ENCODE measurements around the gene MAML2. TPM values are rescaled to one million over a fixed set of nuclear protein-coding genes. Genes with fewer than 3 reads are reported as not detected.

The MAML2 gene
- total RNA-seq, 2 experiments from 2014 or later = 0.15 to 1.0 TPM

DNA sequence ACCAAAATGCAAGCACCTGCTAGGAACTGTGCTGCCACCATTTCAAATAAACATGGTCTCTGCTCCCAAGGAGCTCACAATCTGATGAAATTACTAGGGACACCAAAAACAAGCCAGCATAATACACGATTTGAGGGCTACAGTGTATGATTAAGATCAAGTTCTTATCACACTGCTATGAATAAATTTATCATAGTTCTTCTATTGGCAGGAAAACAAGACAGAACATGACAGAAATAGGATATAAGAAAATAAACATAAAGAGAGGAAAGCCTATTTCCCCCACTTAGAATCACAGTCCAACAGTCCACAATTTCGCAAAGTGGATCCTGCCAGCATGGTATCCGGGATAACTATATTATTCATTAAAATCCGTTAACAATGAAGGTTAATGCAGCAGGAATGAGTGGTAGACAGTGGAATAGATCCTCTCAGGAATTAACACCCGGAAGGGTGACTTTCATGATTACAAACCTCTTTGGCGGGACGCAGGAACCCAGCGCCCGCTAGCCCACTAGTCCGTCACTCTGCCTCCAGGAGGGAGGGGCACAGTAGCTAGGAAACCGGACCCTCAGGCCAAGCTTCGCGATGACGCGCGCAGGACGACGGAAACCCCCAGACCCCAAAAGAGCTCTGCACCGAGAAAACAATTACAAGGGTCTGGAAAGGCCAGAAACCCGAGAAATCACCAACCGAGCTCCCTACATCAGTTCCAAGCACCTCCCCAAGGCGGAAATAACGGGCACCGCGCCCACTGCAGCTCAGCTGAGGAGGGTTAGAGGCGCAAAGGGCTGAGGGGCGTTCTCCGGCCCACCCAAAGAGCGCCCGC lies 46.1 kb upstream of the MAML2 start:
- Histone ChIP-seq H4K20me1 (ENCODE audit: insufficient read depth, low read length) (no peaks in the 10 kb centered on the region), H3K9me2 (ENCODE audit: insufficient read depth, low read length) (no peaks in the 10 kb centered on the region), H3K27ac (ENCODE audit: low read depth, low read length, poor library complexity, severe bottlenecking) (peak overlapping the region; percentile 56), H3K79me2 (ENCODE audit: insufficient read depth, low read depth, low read length) (peaks cover 47% of the 10 kb centered on the region; the same call in 1 of the 2 replicates), H2AFZ (ENCODE audit: low read length) (peak overlapping the region; percentile 90), H3K4me3 (ENCODE audit: low read depth, low read length, poor library complexity, severe bottlenecking) (peak overlapping the region; percentile 82), H3K4me2 (ENCODE audit: low read length) (peak overlapping the region; percentile 90), H3K9me3 (ENCODE audit: low read length) (no peaks in the 10 kb centered on the region), H3K4me1 (ENCODE audit: insufficient read depth, low read length, poor library complexity, severe bottlenecking) (peaks cover 32% of the 10 kb centered on the region), H3K36me3 (ENCODE audit: insufficient read depth, low read length) (peaks cover 15% of the 10 kb centered on the region)
- peak; percentile 62 for DNase-seq (ENCODE audit: low spot score)
- ChIA-PET POLR2A (interaction anchor here (0.6 to 2.5 kb wide), 29 partner anchors 11 to 1291 kb away, joined by 3 to 9 read pairs (median 4); partner anchors contain the start of genes CEP57, FAM76B and MAML2), CTCF (ENCODE audit: unreplicated experiment) (interaction anchor here (0.7 to 1.3 kb wide), 2 partner anchors 46 to 112 kb away, joined by 4 read pairs; partner anchors contain the start of gene MAML2)
- TF ChIP-seq CTCF (conservative IDR thresholded peaks at IDR 0.05; ENCODE audit: low read length) (no peak), EZH2phosphoT487 (IDR thresholded peaks at IDR 0.05; ENCODE audit: borderline replicate concordance, low read depth, low read length) (no peak)
- no TSS peak for BruUV-seq (replicated peaks)
- intact Hi-C loops (cut with micrococcal nuclease; ENCODE audit: unreplicated experiment) = loop anchor here (2.0 to 10.0 kb wide), 4 partner anchors 132 to 674 kb away; partner anchors contain the start of gene CEP57

- TF ChIP-seq CTCF (conservative IDR thresholded peaks at IDR 0.05; ENCODE audit: low read length) (no peak), EZH2phosphoT487 (IDR thresholded peaks at IDR 0.05; ENCODE audit: borderline replicate concordance, low read depth, low read length) (no peak)
- intact Hi-C loops (cut with micrococcal nuclease; ENCODE audit: unreplicated experiment) = loop anchor here (5.0 to 10.0 kb wide), 3 partner anchors 128 to 670 kb away; partner anchors contain the start of gene CEP57
- POLR2A ChIA-PET = no interaction called here
- no peak overlapping the region for H3K27ac ChIP-seq (ENCODE audit: low read depth, low read length, poor library complexity, severe bottlenecking)
- no peak overlapping the region for H3K4me3 ChIP-seq (ENCODE audit: low read depth, low read length, poor library complexity, severe bottlenecking)
- H3K79me2 ChIP-seq (ENCODE audit: insufficient read depth, low read depth, low read length) = peaks cover 27% of the 10 kb centered on the region
- CTCF ChIA-PET (ENCODE audit: unreplicated experiment) = interaction anchor here (1.2 kb wide), 1 partner anchor 42 kb away, joined by 3 read pairs; the partner anchor contains the start of gene MAML2
- peaks cover 16% of the 10 kb centered on the region for H3K4me1 ChIP-seq (ENCODE audit: insufficient read depth, low read length, poor library complexity, severe bottlenecking)
- H3K4me2 ChIP-seq (ENCODE audit: low read length) = no peak overlapping the region
- H3K36me3 ChIP-seq (ENCODE audit: insufficient read depth, low read length) = peaks cover 48% of the 10 kb centered on the region
- DNase-seq (ENCODE audit: low spot score) = no peak
- BruUV-seq (replicated peaks) = no TSS peak
- no peak overlapping the region for H2AFZ ChIP-seq (ENCODE audit: low read length)
- no peaks in the 10 kb centered on the region for H3K9me2 ChIP-seq (ENCODE audit: insufficient read depth, low read length)
- no peaks in the 10 kb centered on the region for H4K20me1 ChIP-seq (ENCODE audit: insufficient read depth, low read length)
- no peaks in the 10 kb centered on the region for H3K9me3 ChIP-seq (ENCODE audit: low read length)
These were observed 42.2 kb upstream of the MAML2 start for GRCh38 chr11:96385187-96385586.
